ENCODE measurements around the gene RDM1. TPM values are rescaled to one million over a fixed set of nuclear protein-coding genes. Genes with fewer than 3 reads are reported as not detected.

RDM1 gene
- total and polyA plus RNA-seq, 2 of the 4 experiments (the other 2 are of a cell fraction): 0.18 TPM; not detected in 1

DNA sequence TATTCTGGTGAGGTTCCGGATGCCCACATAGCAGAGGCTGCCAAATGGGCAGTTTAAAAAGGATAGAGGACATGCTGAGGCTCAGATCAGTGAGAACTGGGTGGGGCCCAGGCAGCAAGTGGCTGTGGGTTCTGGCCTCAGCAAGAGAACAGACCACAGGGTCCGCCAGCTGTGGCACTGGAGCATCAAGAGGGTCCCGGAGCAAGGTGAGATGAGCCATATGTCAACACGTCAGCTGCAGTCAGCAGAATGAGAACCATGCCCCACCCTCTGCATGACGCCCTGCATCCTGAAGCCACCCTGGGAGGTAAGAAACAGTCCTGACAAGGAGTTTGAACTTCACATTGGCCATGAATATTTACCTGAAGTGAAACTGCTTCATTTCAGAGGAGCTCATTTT is 30.3 kb downstream of the RDM1 start:
- H4K91ac ChIP-seq (ENCODE audit: insufficient read depth, low read depth, low read length): no peak overlapping the region
- no peak overlapping the region for H2AK9ac ChIP-seq (replicated peaks; ENCODE audit: low read depth, low read length, poor library complexity)
- no peak overlapping the region for H3K56ac ChIP-seq (ENCODE audit: extremely low read depth, insufficient read depth, low read length)
- H2BK20ac ChIP-seq (ENCODE audit: low read depth, low read length): no peak overlapping the region
- H3K4me3 ChIP-seq (ENCODE audit: insufficient read depth, low read depth, low read length): no peak overlapping the region
- TF ChIP-seq RCOR1 (IDR thresholded peaks at IDR 0.05; ENCODE audit: insufficient replicate concordance, low read length): no peak
- TF ChIP-seq MXI1 (IDR thresholded peaks at IDR 0.05; ENCODE audit: borderline replicate concordance, low read depth, low read length): no peak
- TF ChIP-seq MAFK (IDR thresholded peaks at IDR 0.05; ENCODE audit: low read depth, low read length): no peak
- no peak for TF ChIP-seq MAZ (IDR thresholded peaks at IDR 0.05; ENCODE audit: borderline replicate concordance, low read depth, low read length)
- TF ChIP-seq, protein P1, sequence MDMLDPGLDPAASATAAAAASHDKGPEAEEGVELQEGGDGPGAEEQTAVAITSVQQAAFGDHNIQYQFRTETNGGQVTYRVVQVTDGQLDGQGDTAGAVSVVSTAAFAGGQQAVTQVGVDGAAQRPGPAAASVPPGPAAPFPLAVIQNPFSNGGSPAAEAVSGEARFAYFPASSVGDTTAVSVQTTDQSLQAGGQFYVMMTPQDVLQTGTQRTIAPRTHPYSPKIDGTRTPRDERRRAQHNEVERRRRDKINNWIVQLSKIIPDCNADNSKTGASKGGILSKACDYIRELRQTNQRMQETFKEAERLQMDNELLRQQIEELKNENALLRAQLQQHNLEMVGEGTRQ (IDR thresholded peaks at IDR 0.05; ENCODE audit: low read depth, low read length): no peak
- TF ChIP-seq FOS (IDR thresholded peaks at IDR 0.05; ENCODE audit: low read depth, low read length): no peak
- TF ChIP-seq RFX5 (IDR thresholded peaks at IDR 0.05; ENCODE audit: low read depth, low read length): no peak
- H3K4ac ChIP-seq (ENCODE audit: low read depth, low read length): no peak overlapping the region
- no peak overlapping the region for H2BK15ac ChIP-seq (ENCODE audit: low read depth, low read length)
- ChIA-PET CTCF (no interaction called here), POLR2A (ENCODE audit: unreplicated experiment) (no interaction called here)
- intact Hi-C loops (cut with micrococcal nuclease): no loop called here
- H3K27me3 ChIP-seq (ENCODE audit: control insufficient read depth, insufficient read depth, low read length): peaks cover 5% of the 10 kb centered on the region
- H3K79me1 ChIP-seq (ENCODE audit: low read depth in 1 of 2, low read length in 2 of 2): no peaks in the 10 kb centered on the region
- H3K9me1 ChIP-seq (ENCODE audit: insufficient read depth, low read length): no peaks in the 10 kb centered on the region
- H4K20me1 ChIP-seq (ENCODE audit: insufficient read depth, low read length): no peaks in the 10 kb centered on the region
- H2BK120ac ChIP-seq (ENCODE audit: low read depth, low read length): no peak overlapping the region
- dilution Hi-C loops (cut with HindIII; ENCODE audit: low sequenced_read_pairs, unreplicated experiment): no loop called here
- no peak overlapping the region for H2AK5ac ChIP-seq (ENCODE audit: low read depth, low read length)
- no peaks in the 10 kb centered on the region for H3K4me1 ChIP-seq (ENCODE audit: control insufficient read depth, insufficient read depth, low read length)
- no peak overlapping the region for H3K18ac ChIP-seq (ENCODE audit: low read depth, low read length)
- H2AFZ ChIP-seq (replicated peaks; ENCODE audit: low read length, poor library complexity): no peak overlapping the region
- H3K9ac ChIP-seq (ENCODE audit: low read depth, low read length): no peak overlapping the region
- DNase-seq: no peak
- no peak overlapping the region for H2BK5ac ChIP-seq (ENCODE audit: low read depth, low read length, poor library complexity, severe bottlenecking)
- no peak overlapping the region for H4K5ac ChIP-seq (ENCODE audit: low read depth, low read length)
- H3K36me3 ChIP-seq (ENCODE audit: control insufficient read depth, insufficient read depth, low read length): no peaks in the 10 kb centered on the region
- no peak overlapping the region for H4K8ac ChIP-seq (ENCODE audit: low read depth in 2 of 2, low read length in 2 of 2)
- H3K9me3 ChIP-seq (ENCODE audit: control insufficient read depth, insufficient read depth, low read length): no peaks in the 10 kb centered on the region
- ATAC-seq (ENCODE audit: low read depth): no peak
- in situ Hi-C loops (cut with MboI; ENCODE audit: low sequenced_read_pairs): no loop called here
- no peak overlapping the region for H3K14ac ChIP-seq (replicated peaks; ENCODE audit: low read depth, low read length)
- H3K4me2 ChIP-seq (ENCODE audit: low read depth, low read length): no peak overlapping the region
- no peak overlapping the region for H3K27ac ChIP-seq (ENCODE audit: insufficient read depth, low read length)
- no peak overlapping the region for H3K23ac ChIP-seq (ENCODE audit: low read depth, low read length)
- no TSS peak for BruUV-seq (replicated peaks)
- WGBS, 2 experiments (ENCODE audit: extremely low coverage in 2 of 2, insufficient read length in 1 of 2): 44% methylated on average over 4 of the region's 5 CpGs; no CpG with 5 or more reads in 1 of the 2 experiments
